Neuron (in vitro differentiated cells): ENCODE measurements around the gene NBPF15.
A peak's percentile ranks its signal among the peaks of the same experiment; 100 is the strongest.
"Not testable (repeated sequence)": the region's sequence is repeated elsewhere in the genome, so short reads cannot be mapped to it uniquely, and the experiment has no call there.

Source experiments
- H2AFZ ChIP-seq: one replicate; pipeline ENCODE4 v1.6.1; 2013; ENCODE audit warnings: low read depth, mild to moderate bottlenecking, inconsistent platforms, low read length, moderate library complexity
- H3K27me3 ChIP-seq: one replicate; pipeline ENCODE4 v1.6.1; 2013; ENCODE audit warnings: low read length; ENCODE audit not compliant: insufficient read depth
- H3K36me3 ChIP-seq: one replicate; pipeline ENCODE4 v1.6.1; 2013; ENCODE audit warnings: low read length; ENCODE audit not compliant: insufficient read depth
- H3K4me1 ChIP-seq: one replicate; pipeline ENCODE4 v1.6.1; 2013; ENCODE audit warnings: low read length; ENCODE audit not compliant: insufficient read depth
- H3K4me3 ChIP-seq: 2 replicates; pipeline ENCODE4 v1.5.1; 2013; ENCODE audit warnings: mild to moderate bottlenecking, low read length, moderate library complexity
- H3K9me3 ChIP-seq: one replicate; pipeline ENCODE4 v1.6.1; 2013; ENCODE audit warnings: low read length

NBPF15 gene

GRCh38 chr1:144418891-144419694 is 42.4 kb downstream of the NBPF15 start:
- peak overlapping the region; percentile 52 for H3K4me3 ChIP-seq
- not testable (repeated sequence) for H3K27me3 ChIP-seq, H3K9me3 ChIP-seq, H3K4me1 ChIP-seq, H3K36me3 ChIP-seq
- peak overlapping the region; percentile 61 for H2AFZ ChIP-seq

DNA sequence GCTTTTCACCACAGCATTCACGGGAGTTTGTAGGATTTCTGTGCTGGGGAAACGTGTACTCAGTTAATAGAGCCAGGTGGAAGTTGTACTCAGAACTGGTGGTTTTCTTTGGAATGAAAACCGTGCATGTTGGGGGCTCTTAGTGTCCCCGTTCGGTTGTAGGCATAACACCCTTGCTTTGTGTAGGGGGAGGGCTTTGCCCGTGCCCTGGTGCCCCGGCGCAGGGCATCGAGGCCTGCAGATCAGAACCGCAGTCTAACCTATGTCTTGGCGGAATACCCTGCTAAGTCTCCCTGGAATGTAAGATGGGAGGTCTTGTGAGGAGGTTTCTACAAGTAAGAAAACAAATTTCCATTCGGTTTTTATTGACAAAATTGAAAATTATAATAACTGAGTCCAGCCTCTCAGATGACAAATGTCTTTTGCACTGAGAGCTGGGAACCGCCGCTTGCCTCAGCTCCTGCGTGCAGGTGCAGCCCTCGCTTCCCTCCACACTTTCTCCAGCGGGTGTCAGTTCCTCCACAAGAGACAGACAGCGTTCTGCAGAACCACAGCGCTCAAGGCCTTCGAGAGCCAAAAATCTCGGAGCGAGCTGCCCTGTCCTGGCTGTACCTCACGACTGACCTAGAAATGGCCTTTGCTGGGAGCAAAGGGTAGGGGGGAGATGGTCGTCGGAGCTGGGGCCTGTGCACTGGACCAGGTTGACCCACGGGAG is 47.9 kb downstream of the NBPF15 start:
- not testable (repeated sequence) for H2AFZ ChIP-seq, H3K4me1 ChIP-seq, H3K36me3 ChIP-seq, H3K27me3 ChIP-seq, H3K9me3 ChIP-seq
- peak overlapping the region; percentile 36 for H3K4me3 ChIP-seq

GRCh38 chr1:144412491-144413403 is 48.7 kb downstream of the NBPF15 start:
- not testable (repeated sequence) for H3K36me3 ChIP-seq, H3K27me3 ChIP-seq, H2AFZ ChIP-seq, H3K9me3 ChIP-seq, H3K4me1 ChIP-seq
- peak overlapping the region; percentile 36 for H3K4me3 ChIP-seq

- not testable (repeated sequence) for H3K36me3 ChIP-seq, H3K27me3 ChIP-seq, H2AFZ ChIP-seq, H3K9me3 ChIP-seq, H3K4me1 ChIP-seq, H3K4me3 ChIP-seq
Measured at GRCh38 chr1:144412068-144412471, 49.4 kb downstream of the NBPF15 start.

GRCh38 chr1:144402807-144403206 is 58.7 kb downstream of the NBPF15 start:
- not testable (repeated sequence) for H2AFZ ChIP-seq, H3K4me3 ChIP-seq, H3K4me1 ChIP-seq, H3K27me3 ChIP-seq, H3K9me3 ChIP-seq, H3K36me3 ChIP-seq

DNA sequence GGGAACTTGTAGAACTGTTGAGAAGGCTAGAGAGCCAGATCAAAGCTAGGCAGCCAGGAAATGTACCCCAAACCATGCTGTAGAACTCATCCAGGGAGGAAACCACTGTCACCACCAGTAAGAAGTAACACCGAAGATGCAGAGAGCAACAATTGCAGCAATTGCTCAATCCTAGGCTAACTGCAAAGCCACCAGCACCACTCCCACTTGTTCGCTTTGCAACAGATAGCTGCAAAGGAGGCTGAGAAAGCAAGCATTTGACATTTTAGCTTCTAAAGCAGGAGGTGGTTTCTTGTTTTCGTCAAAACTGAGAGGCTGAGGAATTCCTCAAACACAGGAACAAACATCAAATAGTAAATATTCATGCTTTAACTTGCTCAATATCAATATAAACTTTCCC is 89.8 kb downstream of the NBPF15 start:
- not testable (repeated sequence) for H3K4me1 ChIP-seq, H2AFZ ChIP-seq, H3K9me3 ChIP-seq, H3K36me3 ChIP-seq, H3K4me3 ChIP-seq, H3K27me3 ChIP-seq
